NT2/D1 (cell line): ENCODE data around the gene GPHN.

Source experiments
- SUZ12 ChIP-seq: IDR thresholded peaks from 2 replicates; pipeline ENCODE4 v1.6.1; 2011; ENCODE audit not compliant: insufficient read length, insufficient read depth; ENCODE audit errors: extremely low read depth
- YY1 ChIP-seq: IDR thresholded peaks from 2 replicates; pipeline ENCODE4 v1.6.1; 2011; ENCODE audit not compliant: insufficient read length, insufficient read depth
- ZNF274 ChIP-seq: IDR thresholded peaks from 2 replicates; pipeline ENCODE4 v1.6.1; 2011; ENCODE audit warnings: mild to moderate bottlenecking, low read depth, low read length

- TF ChIP-seq YY1 (no peak), ZNF274 (no peak), SUZ12 (no peak)
These were observed 552.6 kb downstream of the GPHN start for GRCh38 chr14:67060546-67060945.
